Karpas-422 (cell line): Measurements from ENCODE around the gene DOCK11. TPM values are rescaled to one million over a fixed set of nuclear protein-coding genes. Genes with fewer than 3 reads are reported as not detected.

ENCODE experiments used
- DNase-seq: peaks from one replicate; pipeline ENCODE4 v3.0.0-alpha.2; 2015
- H2AFZ ChIP-seq: fragments of 200-600 bp; sonication (generic); 2 replicates; pipeline ENCODE4 v1.6.1; 2014; ENCODE audit warnings: antibody characterized with exemption, low read length, mixed read lengths
- H3K27ac ChIP-seq: fragments of 200-600 bp; sonication (generic); 2 replicates; pipeline ENCODE4 v1.5.1; 2014; ENCODE audit warnings: mild to moderate bottlenecking, low read length, moderate library complexity
- H3K27me3 ChIP-seq: fragments of 200-600 bp; sonication (generic); 2 replicates; pipeline ENCODE4 v1.6.1; 2014; ENCODE audit warnings: low read length, mixed read lengths
- H3K36me3 ChIP-seq: fragments of 200-600 bp; sonication (generic); 2 replicates; pipeline ENCODE4 v1.6.1; 2014; ENCODE audit warnings: low read length, mixed read lengths; ENCODE audit not compliant: insufficient read depth
- H3K4me1 ChIP-seq: fragments of 200-600 bp; sonication (generic); 2 replicates; pipeline ENCODE4 v1.6.1; 2014; ENCODE audit warnings: mild to moderate bottlenecking, low read length, mixed read lengths
- H3K4me2 ChIP-seq: fragments of 200-600 bp; sonication (generic); 2 replicates; pipeline ENCODE4 v1.6.1; 2014; ENCODE audit warnings: low read length, low read depth, mild to moderate bottlenecking; ENCODE audit not compliant: poor library complexity, severe bottlenecking
- H3K4me3 ChIP-seq: fragments of 200-600 bp; sonication (generic); 2 replicates; pipeline ENCODE4 v1.5.1; 2014; ENCODE audit warnings: mild to moderate bottlenecking, antibody characterized with exemption, low read length, mixed read lengths
- H3K79me2 ChIP-seq: fragments of 200-600 bp; sonication (generic); 2 replicates; pipeline ENCODE4 v1.6.1; 2014; ENCODE audit warnings: mild to moderate bottlenecking, low read length, mixed read lengths
- H3K9ac ChIP-seq: fragments of 200-600 bp; sonication (generic); 2 replicates; pipeline ENCODE4 v1.6.0; 2014; ENCODE audit warnings: low read length
- H3K9me2 ChIP-seq: fragments of 200-600 bp; sonication (generic), shearing (Covaris generic); replicated peaks from 2 replicates; pipeline ENCODE4 v1.6.0; 2014; ENCODE audit warnings: mild to moderate bottlenecking, low read length, moderate library complexity; ENCODE audit not compliant: insufficient read depth
- H3K9me3 ChIP-seq: fragments of 300-700, 200-600 bp; sonication (generic); 2 replicates; pipeline ENCODE4 v1.6.1; 2014; ENCODE audit warnings: low read length, mixed read lengths
- H4K20me1 ChIP-seq: fragments of 200-600 bp; sonication (generic); 2 replicates; pipeline ENCODE4 v1.6.1; 2014; ENCODE audit warnings: mild to moderate bottlenecking, antibody characterized with exemption, low read length, low read depth; ENCODE audit not compliant: insufficient read depth
- total RNA-seq: library from RNA; depleted of rRNA; stranded (reverse); fragments of >200 nt; shearing (Covaris generic); gene quantifications from 2 replicates; pipeline ENCODE4 v1.2.3, GENCODE V29; 2014; ENCODE audit warnings: low replicate concordance

Gene DOCK11
- total RNA-seq, 1 experiment from 2014 or later: 70.5 TPM

- H3K79me2 ChIP-seq: no peaks in the 10 kb centered on the region
- H3K4me1 ChIP-seq: no peaks in the 10 kb centered on the region
- H3K4me3 ChIP-seq: no peak overlapping the region
- H3K27ac ChIP-seq: no peak overlapping the region
- H3K27me3 ChIP-seq: no peaks in the 10 kb centered on the region
- no peaks in the 10 kb centered on the region for H3K9me3 ChIP-seq
- H3K9ac ChIP-seq: no peak overlapping the region
- no peak overlapping the region for H3K4me2 ChIP-seq
- H4K20me1 ChIP-seq: no peaks in the 10 kb centered on the region
- no peaks in the 10 kb centered on the region for H3K9me2 ChIP-seq
- no peaks in the 10 kb centered on the region for H3K36me3 ChIP-seq
- no peak overlapping the region for H2AFZ ChIP-seq
- peak; percentile 38 for DNase-seq
Observed at GRCh38 chrX:118558926-118559325, 63.3 kb downstream of the DOCK11 start.

DNA sequence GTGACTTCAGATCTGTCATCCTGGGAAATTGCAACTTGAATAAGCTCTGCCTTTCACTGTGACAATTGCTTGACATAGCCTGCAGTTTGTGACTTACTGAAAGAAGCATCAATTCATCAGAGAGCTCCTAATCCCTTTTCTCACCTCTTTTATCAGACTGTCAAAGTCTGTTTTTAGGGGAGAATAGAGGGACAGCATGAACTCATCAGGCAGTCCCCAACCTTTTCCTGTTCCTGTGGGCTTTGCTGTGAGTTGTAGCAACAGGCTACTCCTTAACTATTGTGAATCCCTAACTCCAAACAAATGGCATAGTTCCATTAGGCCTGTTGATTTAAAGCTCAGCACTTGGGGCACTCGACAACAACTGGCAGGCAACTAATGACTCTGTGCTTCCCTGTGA, 64.9 kb downstream of the DOCK11 start:
- no peak overlapping the region for H3K4me3 ChIP-seq
- no peaks in the 10 kb centered on the region for H3K79me2 ChIP-seq
- H3K27me3 ChIP-seq: no peaks in the 10 kb centered on the region
- H4K20me1 ChIP-seq: no peaks in the 10 kb centered on the region
- H3K4me2 ChIP-seq: no peak overlapping the region
- no peak overlapping the region for H2AFZ ChIP-seq
- H3K4me1 ChIP-seq: no peaks in the 10 kb centered on the region
- H3K9ac ChIP-seq: no peak overlapping the region
- H3K9me2 ChIP-seq: no peaks in the 10 kb centered on the region
- H3K27ac ChIP-seq: no peak overlapping the region
- H3K36me3 ChIP-seq: no peaks in the 10 kb centered on the region
- DNase-seq: peak; percentile 7
- H3K9me3 ChIP-seq: no peaks in the 10 kb centered on the region

DNA sequence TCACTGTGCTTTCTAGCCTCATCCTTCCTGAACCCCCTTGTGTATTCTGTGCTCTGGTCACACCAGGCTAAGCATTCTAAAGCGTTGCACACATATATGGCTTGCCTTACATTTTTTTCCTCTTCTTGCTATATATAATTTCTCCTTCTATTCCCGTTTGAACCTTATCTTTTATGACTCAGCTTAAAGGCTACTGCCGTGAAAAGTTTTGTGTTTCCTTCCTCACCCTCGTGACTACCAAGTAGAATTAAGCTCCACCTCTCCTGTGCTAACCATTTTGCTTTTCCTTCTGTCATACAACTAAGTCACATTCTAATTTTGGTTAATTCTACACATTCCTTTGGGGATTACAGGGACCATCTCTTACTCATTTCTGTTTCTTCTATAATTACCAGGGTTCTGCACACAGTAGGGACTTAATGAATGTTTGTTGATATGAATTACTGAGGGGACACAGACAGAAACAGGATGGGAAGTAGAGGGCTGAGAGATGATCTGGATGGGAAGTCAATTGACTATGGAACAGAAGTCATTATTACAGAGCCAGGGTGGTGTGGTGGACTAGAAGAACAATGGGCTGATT, 67.1 kb downstream of the DOCK11 start:
- H3K4me2 ChIP-seq: no peak overlapping the region

DNA sequence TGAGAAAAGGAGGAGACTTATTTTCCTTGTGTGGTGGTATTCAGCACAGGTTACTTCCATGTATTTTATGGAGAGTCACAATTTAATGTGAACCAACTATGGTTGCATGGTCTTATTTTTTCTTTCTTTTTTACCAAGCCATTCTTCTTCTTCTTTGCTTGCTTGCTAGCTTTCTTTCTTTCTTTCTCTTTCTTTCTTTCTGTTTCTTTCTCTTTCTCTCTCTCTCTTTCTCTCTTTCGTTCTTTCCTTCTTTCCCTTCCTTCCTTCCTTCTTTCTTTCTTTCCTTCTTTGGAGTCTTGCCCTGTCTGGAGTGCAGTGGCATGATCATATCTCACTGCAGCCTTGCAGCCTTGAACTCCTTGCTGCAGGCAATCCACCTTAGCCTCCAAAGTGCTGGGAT, 68.9 kb downstream of the DOCK11 start:
- H3K9me3 ChIP-seq: no peaks in the 10 kb centered on the region
- no peaks in the 10 kb centered on the region for H3K9me2 ChIP-seq
- no peak overlapping the region for H2AFZ ChIP-seq
- H3K9ac ChIP-seq: no peak overlapping the region
- H3K27me3 ChIP-seq: no peaks in the 10 kb centered on the region
- H3K36me3 ChIP-seq: peaks cover 7% of the 10 kb centered on the region
- H3K4me2 ChIP-seq: no peak overlapping the region
- H4K20me1 ChIP-seq: no peaks in the 10 kb centered on the region
- H3K4me3 ChIP-seq: no peak overlapping the region
- no peaks in the 10 kb centered on the region for H3K79me2 ChIP-seq
- H3K4me1 ChIP-seq: no peaks in the 10 kb centered on the region
- no peak overlapping the region for H3K27ac ChIP-seq
- no peak for DNase-seq

More for the DNA sequence above, 67.1 kb downstream of the DOCK11 start:
- no peaks in the 10 kb centered on the region for H3K9me3 ChIP-seq
- no peaks in the 10 kb centered on the region for H3K9me2 ChIP-seq
- peaks cover 7% of the 10 kb centered on the region for H3K36me3 ChIP-seq
- no peaks in the 10 kb centered on the region for H3K27me3 ChIP-seq
- no peak overlapping the region for H3K9ac ChIP-seq
- H3K4me3 ChIP-seq: no peak overlapping the region
- H3K4me1 ChIP-seq: no peaks in the 10 kb centered on the region
- no peaks in the 10 kb centered on the region for H4K20me1 ChIP-seq
- H2AFZ ChIP-seq: no peak overlapping the region
- H3K79me2 ChIP-seq: no peaks in the 10 kb centered on the region
- no peak overlapping the region for H3K27ac ChIP-seq
- peak; percentile 29 for DNase-seq

GRCh38 chrX:118565853-118566252, 70.2 kb downstream of the DOCK11 start:
- Histone ChIP-seq H3K9me3 (no peaks in the 10 kb centered on the region), H3K27me3 (no peaks in the 10 kb centered on the region), H3K27ac (no peak overlapping the region), H3K79me2 (no peaks in the 10 kb centered on the region), H2AFZ (no peak overlapping the region), H3K4me1 (no peaks in the 10 kb centered on the region), H3K9ac (no peak overlapping the region), H3K9me2 (no peaks in the 10 kb centered on the region), H3K4me3 (no peak overlapping the region), H3K36me3 (peaks cover 7% of the 10 kb centered on the region), H4K20me1 (no peaks in the 10 kb centered on the region), H3K4me2 (no peak overlapping the region)
- peak; percentile 34 for DNase-seq

DNA sequence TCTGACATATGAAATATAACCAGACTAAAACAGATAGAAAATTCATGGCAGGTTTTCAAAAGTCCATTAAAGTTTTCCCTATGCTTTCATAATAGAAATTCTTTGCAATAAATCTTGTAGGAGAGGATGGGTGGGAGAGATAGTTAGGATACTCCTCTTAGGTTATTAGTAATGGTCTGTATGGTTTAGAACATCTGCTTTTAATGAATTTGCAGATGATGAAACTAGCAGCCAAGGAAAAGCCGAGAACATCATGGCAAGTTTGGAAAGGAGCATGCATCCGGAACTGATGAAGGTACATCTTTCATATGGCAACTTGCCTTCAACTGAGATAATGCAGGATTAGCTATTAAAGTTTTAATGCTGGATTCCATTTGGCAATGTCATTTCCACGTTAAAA, 70.7 kb downstream of the DOCK11 start:
- no peaks in the 10 kb centered on the region for H3K27me3 ChIP-seq
- DNase-seq: no peak
- no peaks in the 10 kb centered on the region for H3K79me2 ChIP-seq
- H3K9ac ChIP-seq: no peak overlapping the region
- H3K4me3 ChIP-seq: no peak overlapping the region
- no peaks in the 10 kb centered on the region for H3K4me1 ChIP-seq
- no peak overlapping the region for H3K4me2 ChIP-seq
- no peaks in the 10 kb centered on the region for H3K9me2 ChIP-seq
- H3K27ac ChIP-seq: no peak overlapping the region
- H4K20me1 ChIP-seq: no peaks in the 10 kb centered on the region
- peaks cover 11% of the 10 kb centered on the region for H3K36me3 ChIP-seq
- no peaks in the 10 kb centered on the region for H3K9me3 ChIP-seq
- H2AFZ ChIP-seq: no peak overlapping the region

DNA sequence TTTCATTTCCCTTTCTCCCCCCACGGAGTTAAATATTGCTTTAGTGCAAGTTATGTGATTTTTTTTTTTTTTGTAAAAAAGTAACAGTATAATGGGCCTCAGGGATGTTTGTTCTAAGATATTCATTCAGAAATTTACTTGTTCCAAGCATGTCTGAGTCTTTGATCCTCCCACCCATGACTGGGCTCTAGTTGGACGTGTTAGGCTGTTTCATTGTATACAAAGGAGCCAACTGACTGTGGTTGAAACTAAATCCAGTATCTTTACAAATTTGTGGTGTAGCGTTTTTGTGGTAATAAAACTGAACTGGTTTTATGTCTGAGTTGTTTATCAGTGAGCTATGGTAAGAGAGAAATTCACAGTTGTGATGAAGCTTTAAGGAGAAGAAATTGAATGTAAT, 74.1 kb downstream of the DOCK11 start:
- Histone ChIP-seq H3K4me3 (no peak overlapping the region), H3K9ac (no peak overlapping the region), H3K27me3 (no peaks in the 10 kb centered on the region), H3K9me2 (no peaks in the 10 kb centered on the region), H3K4me2 (no peak overlapping the region), H3K9me3 (no peaks in the 10 kb centered on the region), H2AFZ (no peak overlapping the region), H3K27ac (no peak overlapping the region), H3K36me3 (peaks cover 13% of the 10 kb centered on the region), H3K4me1 (no peaks in the 10 kb centered on the region), H3K79me2 (no peaks in the 10 kb centered on the region), H4K20me1 (no peaks in the 10 kb centered on the region)
- peak; percentile 19 for DNase-seq

DNA sequence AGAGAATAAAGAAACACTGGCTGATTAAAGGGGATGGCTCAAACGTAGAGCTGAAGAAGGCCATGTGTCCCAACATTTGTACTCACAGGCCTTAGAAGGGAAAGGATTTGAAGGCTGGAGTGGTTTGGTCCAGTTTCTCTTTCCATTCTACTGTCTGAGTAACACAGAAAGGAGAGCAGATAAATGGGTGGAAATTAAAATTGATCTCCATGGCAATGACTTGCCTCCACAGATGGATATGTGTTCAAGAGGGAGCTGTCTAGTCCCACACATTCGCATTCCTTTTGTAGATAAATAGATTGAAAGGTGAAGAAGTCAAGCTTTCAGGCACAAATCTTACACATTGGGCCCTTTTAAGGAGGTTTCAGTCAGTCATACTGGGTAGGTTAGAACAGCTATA, 74.6 kb downstream of the DOCK11 start:
- Histone ChIP-seq H3K4me1 (no peaks in the 10 kb centered on the region), H3K27ac (no peak overlapping the region), H4K20me1 (no peaks in the 10 kb centered on the region), H2AFZ (no peak overlapping the region), H3K79me2 (no peaks in the 10 kb centered on the region), H3K36me3 (peaks cover 13% of the 10 kb centered on the region), H3K4me2 (no peak overlapping the region), H3K27me3 (no peaks in the 10 kb centered on the region), H3K4me3 (no peak overlapping the region), H3K9me2 (no peaks in the 10 kb centered on the region), H3K9me3 (no peaks in the 10 kb centered on the region), H3K9ac (no peak overlapping the region)
- DNase-seq: peak; percentile 33

DNA sequence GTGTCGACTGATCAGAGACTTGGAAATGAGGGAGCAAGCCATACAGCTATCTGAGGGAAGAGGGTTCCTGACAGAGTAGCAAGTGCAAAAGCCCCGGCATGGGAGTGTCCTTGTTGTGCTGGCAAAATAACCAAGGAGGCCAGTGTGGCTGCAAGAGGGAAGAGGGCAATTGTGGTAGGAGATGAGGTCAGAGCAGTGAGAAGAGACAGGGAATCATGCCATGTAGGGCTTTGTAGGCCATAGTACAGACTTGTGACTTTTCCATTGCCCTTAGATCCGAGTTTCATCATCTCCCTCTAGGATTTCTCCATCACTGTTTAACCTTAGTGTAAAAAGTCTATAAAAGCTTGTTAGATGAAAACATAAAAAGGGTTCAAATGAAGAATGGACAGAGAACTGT, 76.2 kb downstream of the DOCK11 start:
- Histone ChIP-seq H4K20me1 (no peaks in the 10 kb centered on the region), H3K4me3 (no peak overlapping the region), H3K36me3 (peaks cover 6% of the 10 kb centered on the region; the same call in 1 of the 2 replicates)

More for the DNA sequence above, 76.2 kb downstream of the DOCK11 start:
- Histone ChIP-seq H3K9me2 (no peaks in the 10 kb centered on the region), H3K27ac (no peak overlapping the region), H3K27me3 (no peaks in the 10 kb centered on the region), H3K4me1 (no peaks in the 10 kb centered on the region), H2AFZ (no peak overlapping the region), H3K9me3 (no peaks in the 10 kb centered on the region), H3K9ac (no peak overlapping the region), H3K79me2 (no peaks in the 10 kb centered on the region), H3K4me2 (no peak overlapping the region)
- DNase-seq: peak; percentile 11
